ENCODE data around the gene FBXL7.

GRCh38 chr5:15566306-15566705 lies 66.3 kb downstream of the FBXL7 start:
- TF ChIP-seq CTCF (IDR thresholded peaks at IDR 0.05; ENCODE audit: borderline replicate concordance, extremely low read depth, low read length, poor library complexity, severe bottlenecking) (no peak), EZH2 (IDR thresholded peaks at IDR 0.05; ENCODE audit: borderline replicate concordance, low read depth, low read length, severe bottlenecking) (no peak)

Measured in DND-41 (cell line).